IPS-11a (cell line): ENCODE results near the gene DNM3.

ENCODE experiments used
- H3K4me3 ChIP-seq: one replicate; pipeline ENCODE4 v1.5.1; 2013; ENCODE audit warnings: low read depth, low read length, control low read depth

DNM3 gene

GRCh38 chr1:172086137-172086536, 244.8 kb downstream of the DNM3 start:
- H3K4me3 ChIP-seq = no peak overlapping the region

GRCh38 chr1:172088256-172088655, 247.0 kb downstream of the DNM3 start:
- H3K4me3 ChIP-seq = no peak overlapping the region

- H3K4me3 ChIP-seq = no peak overlapping the region
Observed at GRCh38 chr1:172089768-172090510, 248.6 kb downstream of the DNM3 start.

- no peak overlapping the region for H3K4me3 ChIP-seq
Observed at GRCh38 chr1:172090511-172090817, 249.2 kb downstream of the DNM3 start.

- no peak overlapping the region for H3K4me3 ChIP-seq
Observed at GRCh38 chr1:172095846-172096245, 254.5 kb downstream of the DNM3 start.

GRCh38 chr1:172105230-172105629, 263.9 kb downstream of the DNM3 start:
- H3K4me3 ChIP-seq = no peak overlapping the region

DNA sequence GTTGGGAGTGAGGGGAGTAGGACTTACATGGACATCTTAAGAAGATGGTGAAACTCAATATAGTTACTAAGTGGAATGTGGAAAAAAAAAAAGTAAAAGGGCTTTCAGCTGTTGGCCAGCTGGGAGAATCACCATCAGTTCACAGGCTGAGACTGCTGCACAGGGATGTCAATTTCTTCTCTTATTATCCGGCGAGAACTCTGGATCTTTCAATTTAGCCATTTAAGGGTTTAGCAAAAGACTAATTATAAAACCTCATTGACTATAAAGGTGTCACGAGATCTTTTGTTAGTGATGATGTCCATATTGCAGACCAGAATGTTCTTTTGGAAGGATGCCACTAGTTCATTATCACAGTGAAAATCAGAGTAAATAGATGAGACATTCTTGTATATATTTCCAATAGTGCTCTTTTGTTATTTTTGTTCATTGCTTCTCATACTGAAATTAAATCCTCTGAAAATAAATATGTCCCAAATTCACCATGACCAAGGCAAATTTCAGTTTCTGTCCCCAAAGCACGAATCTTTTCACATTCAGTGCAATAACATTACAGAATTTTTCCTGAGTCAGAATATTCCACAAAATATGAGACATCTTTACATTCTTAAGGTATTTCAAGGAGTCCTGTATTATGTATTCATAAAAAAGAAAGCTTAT, 266.1 kb downstream of the DNM3 start:
- no peak overlapping the region for H3K4me3 ChIP-seq

- H3K4me3 ChIP-seq = no peak overlapping the region
Observed at GRCh38 chr1:172108161-172108893, 267.0 kb downstream of the DNM3 start.

DNA sequence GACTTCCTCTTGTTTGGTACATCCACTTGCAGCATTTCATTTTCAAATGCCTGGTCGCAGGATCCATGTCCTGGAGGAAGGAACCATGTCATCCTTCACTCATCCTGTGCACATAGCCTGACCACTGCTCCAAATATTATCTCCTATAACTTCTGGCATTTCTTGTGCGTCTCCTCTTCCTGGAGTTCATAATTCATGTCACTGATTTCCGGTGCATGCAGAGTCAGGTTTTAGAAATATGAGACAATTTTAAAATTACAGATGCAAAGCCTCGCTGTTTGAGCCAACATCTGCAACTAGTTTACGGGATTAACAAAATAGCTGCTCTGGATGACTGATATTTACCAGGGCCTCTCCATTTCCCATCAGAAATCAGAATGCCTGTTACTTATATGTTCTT, 268.1 kb downstream of the DNM3 start:
- no peak overlapping the region for H3K4me3 ChIP-seq

DNA sequence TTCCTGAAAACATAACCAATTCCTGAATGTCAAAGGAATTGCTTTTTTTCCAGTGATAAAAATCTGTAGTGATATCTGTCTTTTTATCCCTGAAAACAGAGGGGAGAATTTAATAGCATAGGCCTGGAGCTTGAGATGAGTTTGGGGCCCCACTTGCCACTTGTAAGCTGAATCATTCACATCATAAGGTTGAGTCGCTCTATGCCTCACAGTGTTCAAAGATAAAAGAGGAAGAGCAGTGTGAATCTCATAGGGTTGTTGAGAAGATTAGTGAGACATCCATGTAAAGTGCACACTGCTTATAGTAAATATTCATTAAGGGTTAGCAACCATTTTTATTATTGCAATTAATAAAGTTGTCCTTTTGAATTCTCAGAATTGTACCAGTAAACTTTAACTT, 271.3 kb downstream of the DNM3 start:
- H3K4me3 ChIP-seq = no peak overlapping the region

- H3K4me3 ChIP-seq = no peak overlapping the region
Observed at GRCh38 chr1:172117800-172118199, 276.5 kb downstream of the DNM3 start.

DNA sequence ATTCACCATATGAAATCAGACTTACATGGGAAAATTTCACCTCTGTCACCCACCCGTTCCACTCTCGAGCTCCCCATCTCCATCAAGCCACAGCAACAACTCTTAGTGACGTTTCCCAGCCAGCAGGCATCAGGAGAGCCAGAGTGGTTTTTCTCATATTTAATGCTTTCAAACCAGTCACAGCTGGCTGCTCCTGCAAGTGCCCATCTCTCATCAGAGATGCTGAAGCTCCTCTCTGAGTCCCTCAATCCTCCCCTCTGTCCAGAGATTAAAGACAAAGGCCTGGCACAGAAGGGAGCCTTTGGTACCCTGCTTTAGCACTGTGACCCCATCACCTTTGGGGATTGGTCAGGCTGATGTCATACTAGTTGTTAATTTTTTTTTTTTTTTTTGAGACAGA, 277.3 kb downstream of the DNM3 start:
- no peak overlapping the region for H3K4me3 ChIP-seq

DNA sequence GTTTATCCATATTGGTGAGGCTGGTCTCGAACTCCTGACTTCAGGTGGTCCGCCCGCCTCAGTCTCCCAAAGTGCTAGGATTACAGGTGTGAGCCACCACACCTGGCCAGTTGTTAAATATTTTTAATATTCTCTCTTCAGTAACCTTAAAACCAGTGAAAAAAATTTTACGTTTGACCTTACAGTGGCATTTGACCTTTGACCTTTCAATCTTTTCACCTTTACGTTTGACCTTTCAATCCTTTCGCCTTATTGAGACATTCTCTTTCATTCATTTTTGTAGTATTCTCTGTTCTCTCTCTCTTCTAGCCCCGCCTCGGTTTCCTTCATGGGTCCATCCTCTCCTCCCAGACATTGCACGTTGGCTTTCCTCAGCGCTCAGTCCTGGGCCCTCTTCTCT, 277.9 kb downstream of the DNM3 start:
- no peak overlapping the region for H3K4me3 ChIP-seq

DNA sequence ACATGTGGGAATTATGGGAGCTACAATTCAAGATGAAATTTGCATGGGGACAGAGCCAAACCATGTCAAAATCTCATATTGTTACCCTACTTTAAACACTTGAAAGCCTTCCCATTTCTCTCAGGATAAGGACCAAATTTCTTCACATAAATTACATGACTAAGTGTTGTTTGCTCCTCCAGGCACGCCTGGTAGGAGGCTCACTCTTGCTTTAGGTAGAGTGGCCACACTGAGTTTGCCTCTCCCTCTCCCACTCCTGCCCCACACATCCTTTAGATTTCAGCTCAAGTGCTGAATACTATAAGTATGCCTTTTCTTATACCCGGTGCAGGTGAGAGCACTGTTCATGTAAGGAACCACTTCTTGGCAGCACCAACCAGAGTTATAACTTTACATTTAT, 279.1 kb downstream of the DNM3 start:
- H3K4me3 ChIP-seq = no peak overlapping the region

GRCh38 chr1:172121081-172121717, 279.9 kb downstream of the DNM3 start:
- H3K4me3 ChIP-seq = no peak overlapping the region

GRCh38 chr1:172122381-172122780, 281.1 kb downstream of the DNM3 start:
- H3K4me3 ChIP-seq = no peak overlapping the region

DNA sequence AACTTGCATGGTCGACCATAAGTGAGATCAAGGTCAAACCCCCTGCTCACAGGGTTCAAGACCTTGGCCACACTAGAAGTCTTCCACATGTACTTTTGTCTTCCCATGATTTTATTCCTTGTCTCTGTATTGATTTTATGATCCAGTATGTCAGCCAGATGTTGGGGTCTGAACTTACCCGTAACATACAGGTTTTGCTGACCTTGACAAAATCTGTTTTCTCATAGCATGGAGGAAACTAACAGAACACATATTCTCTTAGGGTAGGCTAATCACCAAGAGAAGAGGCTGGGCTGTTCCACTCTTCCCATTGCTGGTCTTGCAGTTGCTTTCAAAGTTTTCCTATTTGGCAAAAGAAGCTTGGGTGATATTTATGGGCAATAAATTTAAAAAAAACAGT, 284.0 kb downstream of the DNM3 start:
- no peak overlapping the region for H3K4me3 ChIP-seq

DNA sequence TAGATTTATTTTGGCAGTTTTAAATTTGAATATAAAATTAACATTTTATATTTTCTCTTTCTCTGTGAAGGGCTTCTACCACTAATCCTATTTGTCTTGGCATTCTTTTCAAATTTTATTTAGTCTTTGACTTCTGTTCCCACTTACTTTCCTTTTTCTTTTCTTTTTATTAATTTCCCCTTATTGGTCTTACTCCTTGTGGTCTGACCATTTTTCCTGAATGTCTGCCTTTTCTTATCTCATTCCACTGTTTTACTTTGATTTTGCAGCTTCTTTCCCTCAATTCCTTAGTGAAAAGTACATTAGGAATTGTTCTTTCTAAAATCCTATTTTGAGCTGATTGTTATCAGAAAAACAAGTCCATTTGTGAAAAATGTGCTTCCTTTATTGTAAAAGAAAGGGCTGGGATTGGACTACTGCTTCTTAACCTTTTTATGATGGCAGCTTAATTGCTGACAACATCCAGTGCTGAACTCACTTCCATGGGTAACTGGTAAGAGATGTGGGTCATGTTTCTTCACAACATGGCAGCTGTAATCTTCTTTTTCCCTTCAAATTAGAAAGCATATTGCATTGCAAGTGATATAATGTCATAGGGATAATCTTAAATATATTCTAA, 284.6 kb downstream of the DNM3 start:
- H3K4me3 ChIP-seq = no peak overlapping the region

- no peak overlapping the region for H3K4me3 ChIP-seq
Observed at GRCh38 chr1:172132836-172133235, 291.5 kb downstream of the DNM3 start.

DNA sequence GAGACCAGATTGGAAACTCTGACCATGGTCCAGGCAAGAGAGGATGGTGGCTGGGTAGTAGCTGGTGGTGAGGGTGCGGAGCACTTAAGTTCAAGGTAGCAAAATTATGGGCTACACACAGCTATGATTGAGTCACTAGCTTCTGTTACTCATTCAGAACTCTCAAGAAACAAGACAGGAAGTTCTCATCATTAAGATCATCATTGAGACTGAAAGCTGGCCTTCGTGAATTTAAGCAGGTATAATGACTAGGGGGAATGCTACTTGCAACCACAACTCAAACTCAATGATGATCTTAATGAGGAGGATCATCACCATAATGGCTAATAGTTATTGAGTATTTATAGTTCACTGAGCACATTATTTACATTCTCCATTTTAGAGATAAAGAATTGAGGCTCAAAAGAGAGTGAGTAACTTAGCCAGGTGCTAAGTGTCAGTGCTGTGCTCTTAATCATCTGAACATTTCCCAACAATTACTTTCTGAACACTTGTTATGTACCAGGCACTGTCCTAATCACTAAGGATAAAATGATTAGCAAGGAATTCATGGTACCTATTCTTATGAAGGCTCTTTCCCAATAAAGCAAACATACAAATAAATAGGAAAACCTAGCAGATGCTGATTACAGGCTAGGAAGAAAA, 292.9 kb downstream of the DNM3 start:
- no peak overlapping the region for H3K4me3 ChIP-seq
